Placental pericyte (primary cell): ENCODE results near the gene C9orf40. TPM values are rescaled to one million over a fixed set of nuclear protein-coding genes. Genes with fewer than 3 reads are reported as not detected.

ENCODE experiments used
- total RNA-seq: library from RNA; depleted of rRNA; stranded (reverse); fragments of >200 nt; gene quantifications from 2 replicates; pipeline ENCODE4 v1.2.3, GENCODE V29; 2012

C9orf40 gene, protein sequence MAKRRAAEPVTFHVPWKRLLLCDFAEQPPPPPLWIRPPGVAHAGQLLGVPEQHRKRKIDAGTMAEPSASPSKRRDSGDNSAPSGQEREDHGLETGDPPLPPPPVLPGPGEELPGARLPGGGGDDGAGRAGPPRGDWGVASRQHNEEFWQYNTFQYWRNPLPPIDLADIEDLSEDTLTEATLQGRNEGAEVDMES
- total RNA-seq: 1.5 and 11.0 TPM in 2 replicates

GRCh38 chr9:74952201-74953151, at the start of gene C9orf40:
Gene C9orf40, minus strand, starts transcription at chr9:74952912. Its CDS starts 301 bp downstream, at chr9:74952611.

Other genes with a start within 250 kb of the C9orf40 start
- under 0.01 TPM in 2 replicates for gene TRPM6, start 65.0 kb downstream of the C9orf40 start, total RNA-seq
- 26.5 and 47.1 TPM in 2 replicates for gene CARNMT1, start 75.4 kb upstream of the C9orf40 start, total RNA-seq
- 11.3 and 22.3 TPM in 2 replicates for gene NMRK1, start 135.2 kb upstream of the C9orf40 start, total RNA-seq
- 20.8 and 45.4 TPM in 2 replicates for gene OSTF1, start 135.6 kb upstream of the C9orf40 start, total RNA-seq